OCI-LY7 (cell line): Measurements from ENCODE around the gene PALMD. TPM values are rescaled to one million over a fixed set of nuclear protein-coding genes. Genes with fewer than 3 reads are reported as not detected.

Experiments
- BruUV-seq: library from RNA; stranded (reverse); fragments of 400-500 nt; replicated peaks from 2 replicates; lab custom pipeline; 2021; lab: Mats Ljungman, UMichigan
- CTCF ChIA-PET: fragments of 300-600 bp; sonication (Branson Sonifier 250); formaldehyde crosslinking; loops from one replicate; lab custom pipeline; 2022; ENCODE audit warnings: antibody characterized with exemption; ENCODE audit not compliant: unreplicated experiment; lab: Charles Lee
- POLR2A ChIA-PET: fragments of 300-600 bp; sonication (Branson Sonifier 250); formaldehyde crosslinking; loops from one replicate; lab custom pipeline; 2022; ENCODE audit warnings: antibody characterized with exemption; lab: Charles Lee
- DNase-seq: peaks from one replicate; pipeline ENCODE4 v3.0.0-alpha.2; 2015; ENCODE audit warnings: low spot score
- H2AFZ ChIP-seq: fragments of 200-600 bp; sonication (generic), shearing (Covaris generic); 2 replicates; pipeline ENCODE4 v1.6.1; 2014; ENCODE audit warnings: mild to moderate bottlenecking, antibody characterized with exemption, low read length, moderate library complexity
- H3K27ac ChIP-seq: fragments of 200-600 bp; sonication (generic); 2 replicates; pipeline ENCODE4 v1.5.1; 2014; ENCODE audit warnings: mixed run types, low read depth, mild to moderate bottlenecking, moderate library complexity, low read length, inconsistent platforms; ENCODE audit not compliant: poor library complexity, severe bottlenecking
- H3K36me3 ChIP-seq: fragments of 200-600 bp; sonication (generic); 2 replicates; pipeline ENCODE4 v1.6.1; 2014; ENCODE audit warnings: mild to moderate bottlenecking, antibody characterized with exemption, low read length, moderate library complexity, mixed read lengths; ENCODE audit not compliant: insufficient read depth
- H3K4me1 ChIP-seq: fragments of 200-600 bp; sonication (generic); 2 replicates; pipeline ENCODE4 v1.5.1; 2014; ENCODE audit warnings: mild to moderate bottlenecking, low read length; ENCODE audit not compliant: insufficient read depth, poor library complexity, severe bottlenecking
- H3K4me2 ChIP-seq: fragments of 200-600 bp; sonication (generic); 2 replicates; pipeline ENCODE4 v1.6.1; 2014; ENCODE audit warnings: mild to moderate bottlenecking, low read length
- H3K4me3 ChIP-seq: fragments of 200-600 bp; sonication (generic); 2 replicates; pipeline ENCODE4 v1.5.1; 2014; ENCODE audit warnings: mild to moderate bottlenecking, low read depth, low read length; ENCODE audit not compliant: poor library complexity, severe bottlenecking
- H3K79me2 ChIP-seq: fragments of 200-600 bp; sonication (generic); 2 replicates; pipeline ENCODE4 v1.6.1; 2016; ENCODE audit warnings: low read depth, mild to moderate bottlenecking, low read length, moderate library complexity, mixed read lengths; ENCODE audit not compliant: insufficient read depth
- H3K9me2 ChIP-seq: fragments of 200-600 bp; sonication (generic); 2 replicates; pipeline ENCODE4 v1.6.1; 2016; ENCODE audit warnings: mild to moderate bottlenecking, low read length, mixed read lengths; ENCODE audit not compliant: insufficient read depth
- H3K9me3 ChIP-seq: fragments of 200-600 bp; sonication (generic); 2 replicates; pipeline ENCODE4 v1.6.1; 2014; ENCODE audit warnings: mild to moderate bottlenecking, mixed run types, low read length, mixed read lengths
- H4K20me1 ChIP-seq: fragments of 200-600 bp; sonication (generic); 2 replicates; pipeline ENCODE4 v1.6.1; 2014; ENCODE audit warnings: mild to moderate bottlenecking, antibody characterized with exemption, low read length, moderate library complexity, mixed read lengths; ENCODE audit not compliant: insufficient read depth
- EZH2phosphoT487 ChIP-seq: fragments of 200-600 bp; sonication (generic); IDR thresholded peaks from 2 replicates; pipeline ENCODE4 v1.6.1; 2018; ENCODE audit warnings: low read depth, borderline replicate concordance, mild to moderate bottlenecking, mixed run types, antibody characterized with exemption, low read length, moderate library complexity, mixed read lengths
- intact Hi-C: fragments of 100-400 bp; cut with micrococcal nuclease; formaldehyde crosslinking; loops from one replicate; pipeline ENCODE4 v1.10.0; 2022; ENCODE audit not compliant: unreplicated experiment
- total RNA-seq, 2 experiments: library from RNA; depleted of rRNA in 1 of 2; stranded (reverse); fragments of >200 nt in 1 of 2; shearing (Covaris generic) in 1 of 2; gene quantifications; 2 replicates each; pipeline ENCODE4 v1.2.3, GENCODE V29; 2014 to 2022
- TF ChIP-seq, protein P1 (sequence below): fragments of 200-600 bp; sonication (generic); conservative IDR thresholded peaks from 2 replicates; pipeline ENCODE4 v1.5.1; 2014; ENCODE audit warnings: mild to moderate bottlenecking, antibody characterized with exemption, low read length, moderate library complexity, mixed read lengths

The PALMD gene
- total RNA-seq, 2 experiments from 2014 or later = not detected

DNA sequence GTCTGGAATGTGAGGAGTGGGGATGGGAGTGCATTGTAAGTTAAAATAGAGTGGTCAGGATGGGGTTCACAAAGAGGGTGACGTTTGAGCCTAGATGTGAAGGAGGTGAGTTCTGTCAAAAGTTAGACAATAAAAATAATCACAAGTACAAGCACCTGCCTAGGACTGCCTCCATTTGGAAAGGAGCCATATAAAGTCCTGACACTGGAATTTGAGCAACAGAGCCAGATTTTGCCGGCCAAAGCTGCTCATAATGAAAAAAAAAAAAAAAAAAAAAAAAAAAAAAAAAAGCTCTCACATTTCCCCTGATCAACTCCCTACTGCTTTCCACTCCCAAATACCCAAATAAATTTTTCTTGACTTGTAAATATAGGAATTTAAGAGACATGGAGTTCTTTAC, 4.1 kb downstream of the PALMD start:
- H4K20me1 ChIP-seq = no peaks in the 10 kb centered on the region
- H3K27ac ChIP-seq = no peak overlapping the region
- intact Hi-C loops = no loop called here
- H3K4me3 ChIP-seq = no peak overlapping the region
- no TSS peak for BruUV-seq
- H3K9me3 ChIP-seq = no peaks in the 10 kb centered on the region
- TF ChIP-seq, protein P1, sequence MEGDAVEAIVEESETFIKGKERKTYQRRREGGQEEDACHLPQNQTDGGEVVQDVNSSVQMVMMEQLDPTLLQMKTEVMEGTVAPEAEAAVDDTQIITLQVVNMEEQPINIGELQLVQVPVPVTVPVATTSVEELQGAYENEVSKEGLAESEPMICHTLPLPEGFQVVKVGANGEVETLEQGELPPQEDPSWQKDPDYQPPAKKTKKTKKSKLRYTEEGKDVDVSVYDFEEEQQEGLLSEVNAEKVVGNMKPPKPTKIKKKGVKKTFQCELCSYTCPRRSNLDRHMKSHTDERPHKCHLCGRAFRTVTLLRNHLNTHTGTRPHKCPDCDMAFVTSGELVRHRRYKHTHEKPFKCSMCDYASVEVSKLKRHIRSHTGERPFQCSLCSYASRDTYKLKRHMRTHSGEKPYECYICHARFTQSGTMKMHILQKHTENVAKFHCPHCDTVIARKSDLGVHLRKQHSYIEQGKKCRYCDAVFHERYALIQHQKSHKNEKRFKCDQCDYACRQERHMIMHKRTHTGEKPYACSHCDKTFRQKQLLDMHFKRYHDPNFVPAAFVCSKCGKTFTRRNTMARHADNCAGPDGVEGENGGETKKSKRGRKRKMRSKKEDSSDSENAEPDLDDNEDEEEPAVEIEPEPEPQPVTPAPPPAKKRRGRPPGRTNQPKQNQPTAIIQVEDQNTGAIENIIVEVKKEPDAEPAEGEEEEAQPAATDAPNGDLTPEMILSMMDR = no peak
- TF ChIP-seq EZH2phosphoT487 = no peak
- no peak for DNase-seq
- no peak overlapping the region for H3K4me2 ChIP-seq
- ChIA-PET CTCF (no interaction called here), POLR2A (no interaction called here)
- H3K36me3 ChIP-seq = no peaks in the 10 kb centered on the region
- no peaks in the 10 kb centered on the region for H3K79me2 ChIP-seq
- H2AFZ ChIP-seq = no peak overlapping the region
- no peaks in the 10 kb centered on the region for H3K4me1 ChIP-seq
- no peaks in the 10 kb centered on the region for H3K9me2 ChIP-seq

DNA sequence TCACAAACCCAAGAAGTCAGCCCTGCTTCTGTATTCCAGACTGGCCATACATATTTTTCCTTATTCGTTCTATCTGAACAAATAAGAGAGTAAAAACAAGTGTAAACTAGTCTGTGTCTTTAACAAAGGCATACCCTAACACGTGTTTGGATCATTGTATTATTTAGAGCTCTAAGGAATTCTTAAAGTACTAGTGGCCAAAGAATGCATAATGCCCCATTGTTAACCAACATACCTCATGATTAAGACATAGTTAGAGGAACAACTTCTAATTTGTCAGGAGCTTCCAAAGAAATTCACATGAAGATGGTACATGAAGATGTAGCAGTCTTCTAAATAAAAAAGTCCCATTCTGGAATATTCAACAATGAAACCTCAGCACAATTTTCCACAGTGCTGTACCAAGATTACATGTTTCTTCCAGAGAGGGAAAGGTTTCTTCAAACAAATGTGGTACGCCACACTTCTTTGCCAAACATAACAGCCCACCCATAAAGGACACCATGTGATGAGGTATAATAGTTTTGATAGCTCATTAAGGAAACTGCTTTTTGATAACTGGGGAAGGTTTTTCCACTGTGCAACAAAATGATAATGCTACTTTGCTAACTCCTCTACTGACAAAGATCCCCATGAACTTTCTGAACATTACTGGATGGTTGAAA, 5.0 kb downstream of the PALMD start:
- ChIA-PET CTCF (no interaction called here), POLR2A (interaction anchor here (0.6 kb wide), 1 partner anchor 46 kb away, joined by 3 read pairs; no protein-coding TSS in a partner anchor)
- DNase-seq = no peak
- Histone ChIP-seq H3K36me3 (no peaks in the 10 kb centered on the region), H3K27ac (no peak overlapping the region), H2AFZ (no peak overlapping the region), H3K9me3 (no peaks in the 10 kb centered on the region), H3K4me3 (no peak overlapping the region), H3K4me1 (no peaks in the 10 kb centered on the region), H4K20me1 (no peaks in the 10 kb centered on the region), H3K79me2 (no peaks in the 10 kb centered on the region), H3K9me2 (no peaks in the 10 kb centered on the region), H3K4me2 (no peak overlapping the region)
- TF ChIP-seq, protein P1 = no peak
- TF ChIP-seq EZH2phosphoT487 = no peak
- BruUV-seq = no TSS peak
- intact Hi-C loops = no loop called here

DNA sequence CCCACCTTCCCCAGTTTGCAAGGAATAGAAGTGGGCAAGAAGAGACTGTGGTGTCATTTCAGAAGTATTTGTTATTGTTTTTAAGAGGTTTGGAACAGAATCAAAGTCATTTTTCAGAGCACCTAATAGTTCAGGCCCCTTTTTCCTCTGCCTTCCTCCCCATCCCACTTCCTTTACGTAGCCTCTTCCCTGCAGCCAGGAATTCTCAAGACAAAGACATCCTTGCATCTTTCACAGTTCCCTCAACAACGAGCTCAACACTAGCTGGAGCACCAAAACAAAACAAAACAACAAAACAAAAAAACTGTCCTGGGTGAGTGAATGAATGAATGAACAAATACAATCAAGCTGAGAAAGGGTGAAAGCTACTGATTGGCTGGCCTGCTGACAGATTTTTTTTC, 7.0 kb downstream of the PALMD start:
- Histone ChIP-seq H3K9me2 (no peaks in the 10 kb centered on the region), H3K27ac (no peak overlapping the region), H3K9me3 (no peaks in the 10 kb centered on the region), H2AFZ (no peak overlapping the region), H3K4me3 (no peak overlapping the region), H4K20me1 (no peaks in the 10 kb centered on the region), H3K4me1 (no peaks in the 10 kb centered on the region), H3K4me2 (no peak overlapping the region), H3K79me2 (no peaks in the 10 kb centered on the region), H3K36me3 (no peaks in the 10 kb centered on the region)
- TF ChIP-seq, protein P1 = no peak
- no peak for TF ChIP-seq EZH2phosphoT487
- ChIA-PET CTCF (no interaction called here), POLR2A (no interaction called here)
- BruUV-seq = no TSS peak
- no peak for DNase-seq
- intact Hi-C loops = no loop called here
